Liver (tissue), 9 donors: ENCODE results near the gene TOP2A. TPM values are rescaled to one million over a fixed set of nuclear protein-coding genes. Genes with fewer than 3 reads are reported as not detected.
A peak's percentile ranks its signal among the peaks of the same experiment; 100 is the strongest.

ENCODE experiments used
- DNase-seq: peaks from one replicate; pipeline ENCODE4 v3.0.0-alpha.2; 2017; ENCODE audit warnings: low spot score
- H3K27ac ChIP-seq, 2 donors: one replicate each; pipeline ENCODE4 v1.7.0; 2013; ENCODE audit warnings: inconsistent platforms in 2 of 2, low read length in 2 of 2, control low read depth in 1 of 2, low read depth in 1 of 2, mild to moderate bottlenecking in 1 of 2
- H3K27me3 ChIP-seq, 4 donors: one replicate each; pipeline versions ENCODE4 v1.6.1 to v1.7.0; 2013; ENCODE audit warnings: low read length in 3 of 4, inconsistent platforms in 1 of 4, mild to moderate bottlenecking in 1 of 4, moderate library complexity in 1 of 4; ENCODE audit not compliant: control insufficient read depth in 4 of 4, insufficient read depth in 4 of 4
- H3K36me3 ChIP-seq, 4 donors: one replicate each; pipeline versions ENCODE4 v1.6.1 to v1.7.0; 2013; ENCODE audit warnings: low read length in 3 of 4, mild to moderate bottlenecking in 3 of 4, low read depth in 1 of 4, moderate library complexity in 1 of 4; ENCODE audit not compliant: control insufficient read depth in 4 of 4, insufficient read depth in 3 of 4
- H3K4me1 ChIP-seq, 4 donors: one replicate each; pipeline versions ENCODE4 v1.6.1 to v1.7.0; 2013; ENCODE audit warnings: low read length in 3 of 4, mild to moderate bottlenecking in 3 of 4, moderate library complexity in 1 of 4; ENCODE audit not compliant: control insufficient read depth in 4 of 4, insufficient read depth in 4 of 4
- H3K4me3 ChIP-seq, 3 donors: one replicate each; pipeline versions ENCODE4 v1.6.1 to v1.7.0; 2013; ENCODE audit warnings: low read length in 3 of 3, control low read depth in 1 of 3, low read depth in 1 of 3, mild to moderate bottlenecking in 1 of 3
- H3K9ac ChIP-seq, 2 donors: one replicate each; pipeline ENCODE4 v1.7.0; 2013; ENCODE audit warnings: low read length in 2 of 2, mild to moderate bottlenecking in 2 of 2, moderate library complexity in 2 of 2, control low read depth in 1 of 2, low read depth in 1 of 2
- H3K9me3 ChIP-seq, 4 donors: one replicate each; pipeline versions ENCODE4 v1.6.1 to v1.7.0; 2013; ENCODE audit warnings: low read length in 3 of 4; ENCODE audit not compliant: control insufficient read depth in 4 of 4
- CTCF ChIP-seq: fragments of 150-350 bp; IDR thresholded peaks from 2 replicates; pipeline ENCODE4 v1.5.1; 2017; ENCODE audit warnings: improper control_type of control experiment, low read depth, low read length; ENCODE audit not compliant: missing input control
- EGR1 ChIP-seq, 2 donors: IDR thresholded peaks; 2 replicates each; pipeline ENCODE4 v1.6.1; 2016 to 2018; ENCODE audit warnings: antibody characterized with exemption in 2 of 2, low read depth in 2 of 2
- FOXA2 ChIP-seq: IDR thresholded peaks from 2 replicates; pipeline ENCODE4 v1.6.1; 2016; ENCODE audit warnings: antibody characterized with exemption
- GABPA ChIP-seq, 2 donors: IDR thresholded peaks in 1 of 2; conservative IDR thresholded peaks in 1 of 2; 2 replicates each; pipeline ENCODE4 v1.6.1; 2016; ENCODE audit warnings: antibody characterized with exemption in 2 of 2, mild to moderate bottlenecking in 1 of 2, moderate library complexity in 1 of 2
- HNF4A ChIP-seq, 2 donors: conservative IDR thresholded peaks; 2 replicates each; pipeline ENCODE4 v1.6.1; 2016; ENCODE audit warnings: antibody characterized with exemption in 2 of 2, mild to moderate bottlenecking in 2 of 2
- HNF4G ChIP-seq: IDR thresholded peaks from 2 replicates; pipeline ENCODE4 v1.6.1; 2016; ENCODE audit warnings: antibody characterized with exemption
- NR2F2 ChIP-seq: IDR thresholded peaks from 2 replicates; pipeline ENCODE4 v1.6.1; 2016; ENCODE audit warnings: antibody characterized with exemption
- RAD21 ChIP-seq, 2 donors: IDR thresholded peaks; 2 replicates each; pipeline ENCODE4 v1.6.1; 2016; ENCODE audit warnings: antibody characterized with exemption in 2 of 2, mild to moderate bottlenecking in 2 of 2
- RXRA ChIP-seq, 2 donors: IDR thresholded peaks; 2 replicates each; pipeline ENCODE4 v1.6.1; 2017 to 2018; ENCODE audit warnings: antibody characterized with exemption in 2 of 2, mild to moderate bottlenecking in 1 of 2
- SP1 ChIP-seq: IDR thresholded peaks from 2 replicates; pipeline ENCODE4 v1.6.1; 2018; ENCODE audit warnings: antibody characterized with exemption, mild to moderate bottlenecking
- TAF1 ChIP-seq: conservative IDR thresholded peaks from 2 replicates; pipeline ENCODE4 v1.6.1; 2016; ENCODE audit warnings: antibody characterized with exemption, mild to moderate bottlenecking
- WGBS: extraction: QIAGEN DNeasy Blood & Tissue Kit; methylation state at CpG from one replicate; pipeline ENCODE4 v1.1.7; 2013; 5-methylcytosine and 5-hydroxymethylcytosine counted together
- polyA plus RNA-seq, 2 donors: library from polyadenylated mRNA; stranded (reverse) in 1 of 2; unstranded in 1 of 2; fragments of 200-250 nt in 1 of 2; fragments of >200 nt in 1 of 2; fragmentation: Nextera tagmentation in 1 of 2; extraction: Ambion mirVana in 1 of 2; gene quantifications; one replicate each; pipeline versions ENCODE4 v1.2.1 to v1.2.3, GENCODE V29; 2013 to 2015
- total RNA-seq, 2 donors: library from RNA; depleted of rRNA; stranded (reverse); fragments of >200 nt; gene quantifications; one replicate each; pipeline ENCODE4 v1.2.3, GENCODE V29; 2014
- TF ChIP-seq, protein P1 (sequence below): IDR thresholded peaks from 2 replicates; pipeline ENCODE4 v1.6.1; 2016; ENCODE audit warnings: antibody characterized with exemption
- TF ChIP-seq, protein P2 (sequence below): IDR thresholded peaks from 2 replicates; pipeline ENCODE4 v1.6.1; 2016; ENCODE audit warnings: antibody characterized with exemption
- TF ChIP-seq, protein P3 (sequence below): IDR thresholded peaks from 2 replicates; pipeline ENCODE4 v1.6.1; 2016; ENCODE audit warnings: antibody characterized with exemption, mild to moderate bottlenecking
- TF ChIP-seq, protein P4 (sequence below): IDR thresholded peaks from 2 replicates; pipeline ENCODE4 v1.6.1; 2016; ENCODE audit warnings: antibody characterized with exemption
- donor health status: healthy.
- donor health status: healthy.
- donor health status: healthy.
- donor health status: healthy.
- donor health status: healthy.

TOP2A gene
- total and polyA plus RNA-seq, 4 donors: 0.08 to 102 (median 3.6) TPM

DNA sequence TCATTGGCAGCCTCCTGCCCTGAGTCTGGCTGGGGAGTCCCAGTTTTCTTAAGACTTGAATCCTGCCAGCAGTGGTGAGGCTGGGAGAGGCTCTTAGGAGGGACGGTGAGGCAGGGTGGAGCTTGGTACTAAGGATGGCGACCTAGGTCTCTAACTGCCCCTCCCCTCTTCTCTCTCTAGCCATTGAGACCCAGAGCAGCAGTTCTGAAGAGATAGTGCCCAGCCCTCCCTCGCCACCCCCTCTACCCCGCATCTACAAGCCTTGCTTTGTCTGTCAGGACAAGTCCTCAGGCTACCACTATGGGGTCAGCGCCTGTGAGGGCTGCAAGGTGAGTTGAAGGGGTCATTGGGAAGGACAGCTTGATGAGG is 69.6 kb downstream of the TOP2A start:
- peaks cover 0 to 4% (median 2%) of the 10 kb centered on the region in 4 donors for H3K36me3 ChIP-seq
- no peak overlapping the region for H3K9ac ChIP-seq
- 49% methylated on average over 5 of the region's 5 CpGs for WGBS
- peak overlapping the region; percentile 52 to 97 for H3K27ac ChIP-seq
- peaks cover 47 to 98% (median 95%) of the 10 kb centered on the region in 4 donors for H3K4me1 ChIP-seq
- DNase-seq: no peak
- no peak overlapping the region for H3K4me3 ChIP-seq
- TF ChIP-seq GABPA (IDR thresholded peaks at IDR 0.05 in 1 of 2, conservative IDR thresholded peaks at IDR 0.05 in 1 of 2) (no peak), RAD21 (IDR thresholded peaks at IDR 0.05) (no peak), FOXA2 (no peak), RXRA (IDR thresholded peaks at IDR 0.05) (no peak)
- TF ChIP-seq, protein P1, sequence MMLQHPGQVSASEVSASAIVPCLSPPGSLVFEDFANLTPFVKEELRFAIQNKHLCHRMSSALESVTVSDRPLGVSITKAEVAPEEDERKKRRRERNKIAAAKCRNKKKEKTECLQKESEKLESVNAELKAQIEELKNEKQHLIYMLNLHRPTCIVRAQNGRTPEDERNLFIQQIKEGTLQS: no peak
- TF ChIP-seq, protein P2, sequence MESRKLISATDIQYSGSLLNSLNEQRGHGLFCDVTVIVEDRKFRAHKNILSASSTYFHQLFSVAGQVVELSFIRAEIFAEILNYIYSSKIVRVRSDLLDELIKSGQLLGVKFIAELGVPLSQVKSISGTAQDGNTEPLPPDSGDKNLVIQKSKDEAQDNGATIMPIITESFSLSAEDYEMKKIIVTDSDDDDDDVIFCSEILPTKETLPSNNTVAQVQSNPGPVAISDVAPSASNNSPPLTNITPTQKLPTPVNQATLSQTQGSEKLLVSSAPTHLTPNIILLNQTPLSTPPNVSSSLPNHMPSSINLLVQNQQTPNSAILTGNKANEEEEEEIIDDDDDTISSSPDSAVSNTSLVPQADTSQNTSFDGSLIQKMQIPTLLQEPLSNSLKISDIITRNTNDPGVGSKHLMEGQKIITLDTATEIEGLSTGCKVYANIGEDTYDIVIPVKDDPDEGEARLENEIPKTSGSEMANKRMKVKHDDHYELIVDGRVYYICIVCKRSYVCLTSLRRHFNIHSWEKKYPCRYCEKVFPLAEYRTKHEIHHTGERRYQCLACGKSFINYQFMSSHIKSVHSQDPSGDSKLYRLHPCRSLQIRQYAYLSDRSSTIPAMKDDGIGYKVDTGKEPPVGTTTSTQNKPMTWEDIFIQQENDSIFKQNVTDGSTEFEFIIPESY: no peak
- no peaks in the 10 kb centered on the region for H3K9me3 ChIP-seq
- no peaks in the 10 kb centered on the region for H3K27me3 ChIP-seq

DNA sequence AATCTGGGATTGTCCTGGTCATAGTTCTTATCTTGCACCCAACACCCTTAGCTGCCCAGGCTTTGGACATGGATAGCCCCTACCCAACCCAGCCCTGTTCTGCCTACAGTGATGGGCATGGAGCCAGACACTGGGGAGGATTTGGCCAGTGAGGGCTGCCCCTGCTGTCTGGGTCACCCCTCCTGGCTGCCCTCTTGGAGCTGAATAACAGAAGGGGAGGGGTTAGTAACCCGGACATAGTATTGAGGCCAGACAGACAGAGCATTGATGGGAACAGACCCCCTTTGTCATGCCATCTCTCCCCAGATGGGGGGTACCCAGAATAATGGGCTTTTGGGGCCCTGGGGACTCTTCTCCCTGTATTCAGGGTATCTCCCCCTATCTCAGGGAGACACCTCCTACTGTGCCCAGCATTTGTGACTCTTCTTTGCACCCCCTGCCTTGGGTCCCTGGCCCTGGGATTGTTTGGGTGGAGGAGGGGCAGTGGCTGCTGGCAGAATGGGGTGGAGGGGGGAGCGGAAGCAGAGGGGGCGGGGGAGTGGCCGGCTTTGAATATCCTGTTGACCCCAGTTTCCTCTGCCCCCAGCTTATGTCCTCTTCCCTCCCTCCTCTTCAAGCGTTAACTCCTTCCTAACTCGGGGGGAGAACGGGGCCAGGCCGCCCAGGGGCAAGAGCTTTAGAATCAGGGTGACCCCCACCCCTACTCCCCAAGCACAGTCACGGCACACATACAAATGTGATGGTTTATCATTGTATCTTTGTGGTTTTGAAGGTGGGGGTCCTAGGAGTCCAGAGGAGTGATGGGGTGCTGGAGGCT is 70.2 kb downstream of the TOP2A start:
- DNase-seq: peak; percentile 35
- Histone ChIP-seq H3K36me3 (peaks cover 0 to 4% (median 2%) of the 10 kb centered on the region in 4 donors), H3K27me3 (no peaks in the 10 kb centered on the region), H3K9me3 (no peaks in the 10 kb centered on the region), H3K9ac (no peak overlapping the region), H3K4me1 (peaks cover 47 to 97% (median 91%) of the 10 kb centered on the region in 4 donors), H3K4me3 (no peak overlapping the region), H3K27ac (peak overlapping the region; percentile 97 to 99)
- WGBS: 50% methylated on average over 9 of the region's 9 CpGs
- TF ChIP-seq GABPA (IDR thresholded peaks at IDR 0.05 in 1 of 2, conservative IDR thresholded peaks at IDR 0.05 in 1 of 2): peak in 1 of 2 donors; percentile 19
- TF ChIP-seq HNF4A (conservative IDR thresholded peaks at IDR 0.05): no peak
- TF ChIP-seq NR2F2: peak; percentile 27

- TF ChIP-seq GABPA (IDR thresholded peaks at IDR 0.05 in 1 of 2, conservative IDR thresholded peaks at IDR 0.05 in 1 of 2): no peak
- no peak for TF ChIP-seq NR2F2
- TF ChIP-seq SP1: no peak
- TF ChIP-seq CTCF: no peak
- TF ChIP-seq HNF4A (conservative IDR thresholded peaks at IDR 0.05): no peak
- TF ChIP-seq RAD21 (IDR thresholded peaks at IDR 0.05): no peak
- TF ChIP-seq TAF1: no peak
- TF ChIP-seq, protein P2: no peak
- TF ChIP-seq, protein P3, sequence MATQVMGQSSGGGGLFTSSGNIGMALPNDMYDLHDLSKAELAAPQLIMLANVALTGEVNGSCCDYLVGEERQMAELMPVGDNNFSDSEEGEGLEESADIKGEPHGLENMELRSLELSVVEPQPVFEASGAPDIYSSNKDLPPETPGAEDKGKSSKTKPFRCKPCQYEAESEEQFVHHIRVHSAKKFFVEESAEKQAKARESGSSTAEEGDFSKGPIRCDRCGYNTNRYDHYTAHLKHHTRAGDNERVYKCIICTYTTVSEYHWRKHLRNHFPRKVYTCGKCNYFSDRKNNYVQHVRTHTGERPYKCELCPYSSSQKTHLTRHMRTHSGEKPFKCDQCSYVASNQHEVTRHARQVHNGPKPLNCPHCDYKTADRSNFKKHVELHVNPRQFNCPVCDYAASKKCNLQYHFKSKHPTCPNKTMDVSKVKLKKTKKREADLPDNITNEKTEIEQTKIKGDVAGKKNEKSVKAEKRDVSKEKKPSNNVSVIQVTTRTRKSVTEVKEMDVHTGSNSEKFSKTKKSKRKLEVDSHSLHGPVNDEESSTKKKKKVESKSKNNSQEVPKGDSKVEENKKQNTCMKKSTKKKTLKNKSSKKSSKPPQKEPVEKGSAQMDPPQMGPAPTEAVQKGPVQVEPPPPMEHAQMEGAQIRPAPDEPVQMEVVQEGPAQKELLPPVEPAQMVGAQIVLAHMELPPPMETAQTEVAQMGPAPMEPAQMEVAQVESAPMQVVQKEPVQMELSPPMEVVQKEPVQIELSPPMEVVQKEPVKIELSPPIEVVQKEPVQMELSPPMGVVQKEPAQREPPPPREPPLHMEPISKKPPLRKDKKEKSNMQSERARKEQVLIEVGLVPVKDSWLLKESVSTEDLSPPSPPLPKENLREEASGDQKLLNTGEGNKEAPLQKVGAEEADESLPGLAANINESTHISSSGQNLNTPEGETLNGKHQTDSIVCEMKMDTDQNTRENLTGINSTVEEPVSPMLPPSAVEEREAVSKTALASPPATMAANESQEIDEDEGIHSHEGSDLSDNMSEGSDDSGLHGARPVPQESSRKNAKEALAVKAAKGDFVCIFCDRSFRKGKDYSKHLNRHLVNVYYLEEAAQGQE: no peak
- TF ChIP-seq, protein P1: no peak
- TF ChIP-seq FOXA2: no peak
- TF ChIP-seq, protein P4, sequence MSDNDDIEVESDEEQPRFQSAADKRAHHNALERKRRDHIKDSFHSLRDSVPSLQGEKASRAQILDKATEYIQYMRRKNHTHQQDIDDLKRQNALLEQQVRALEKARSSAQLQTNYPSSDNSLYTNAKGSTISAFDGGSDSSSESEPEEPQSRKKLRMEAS: no peak
- TF ChIP-seq EGR1 (IDR thresholded peaks at IDR 0.05; ENCODE audit: low read depth in 2 of 2): no peak
- no peak for TF ChIP-seq HNF4G
- peak overlapping the region in 1 of 2 donors; percentile 17 for H3K9ac ChIP-seq
- WGBS: 16% methylated on average over 1 of the region's 1 CpG
- no peak overlapping the region for H3K4me3 ChIP-seq
- H3K4me1 ChIP-seq: peaks cover 47 to 89% (median 83%) of the 10 kb centered on the region in 4 donors
- no peak for DNase-seq
- peaks cover 0 to 4% (median 2%) of the 10 kb centered on the region in 4 donors for H3K36me3 ChIP-seq
- peak overlapping the region; percentile 97 to 99 for H3K27ac ChIP-seq
- no peaks in the 10 kb centered on the region for H3K9me3 ChIP-seq
- H3K27me3 ChIP-seq: no peaks in the 10 kb centered on the region
These were observed 70.9 kb downstream of the TOP2A start for GRCh38 chr17:40346765-40347158.
